Esophagus muscularis mucosa (tissue), 4 donors: ENCODE data around the gene NT5DC1.

Experiments
- CTCF ChIP-seq, 3 experiments: fragments of 200-600 bp in 2 of 3; fragments of 450-650 bp in 1 of 3; sonication (generic) in 2 of 3; IDR thresholded peaks; one replicate each; pipeline ENCODE4 v1.5.1; 2017 to 2019; ENCODE audit warnings: antibody characterized with exemption in 3 of 3, mild to moderate bottlenecking in 2 of 3, moderate library complexity in 1 of 3
- EP300 ChIP-seq: sonication (generic); formaldehyde crosslinking; IDR thresholded peaks from one replicate; pipeline ENCODE4 v1.6.1; 2017; ENCODE audit warnings: antibody characterized with exemption
- POLR2A ChIP-seq: fragments of 450-650 bp; IDR thresholded peaks from one replicate; pipeline ENCODE4 v1.6.1; 2017; ENCODE audit warnings: antibody characterized with exemption, moderate library complexity, mild to moderate bottlenecking, low read depth
- POLR2AphosphoS5 ChIP-seq, 2 donors: sonication (generic); formaldehyde crosslinking; IDR thresholded peaks; one replicate each; pipeline ENCODE4 v1.6.1; 2017; ENCODE audit warnings: antibody characterized with exemption in 2 of 2

- TF ChIP-seq CTCF (IDR thresholded peaks at IDR 0.05) (no peak), POLR2A (no peak), EP300 (no peak), POLR2AphosphoS5 (IDR thresholded peaks at IDR 0.05) (no peak)
These were observed 26.8 kb upstream of the NT5DC1 start for GRCh38 chr6:116073765-116074440.
